ENCODE measurements around the gene RHBDD2.
"Not testable (repeated sequence)": the region's sequence is repeated elsewhere in the genome, so short reads cannot be mapped to it uniquely, and the experiment has no call there.

RHBDD2 gene

DNA sequence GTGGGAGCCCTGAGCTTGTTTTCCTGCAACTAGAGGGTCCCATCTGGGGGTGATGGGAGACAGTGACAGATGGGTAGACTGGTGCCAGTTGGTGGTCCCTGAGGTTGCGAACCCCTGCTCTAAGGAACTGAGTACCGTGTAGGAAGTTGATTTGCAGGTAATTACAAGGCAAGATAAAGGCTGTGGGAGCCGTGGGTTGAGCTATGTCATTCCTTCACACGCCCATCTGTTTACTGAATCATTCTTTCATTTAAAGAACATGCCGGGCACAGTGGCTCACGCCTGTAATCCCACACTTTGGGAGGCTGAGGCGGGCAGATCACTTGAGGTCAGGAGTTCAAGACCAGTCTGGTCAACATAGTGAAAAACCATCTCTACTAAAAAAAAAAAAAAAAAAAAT lies 12.4 kb downstream of the RHBDD2 start:
- Mint-ChIP-seq H3K27ac (peak overlapping the region; percentile 14), H3K4me1 (peaks cover 12% of the 10 kb centered on the region), H3K36me3 (peaks cover 29% of the 10 kb centered on the region)
- not testable (repeated sequence) for DNase-seq (ENCODE audit: low spot score in 2 of 2); H3K9me3 Mint-ChIP-seq; H3K4me3 Mint-ChIP-seq; ATAC-seq

DNA sequence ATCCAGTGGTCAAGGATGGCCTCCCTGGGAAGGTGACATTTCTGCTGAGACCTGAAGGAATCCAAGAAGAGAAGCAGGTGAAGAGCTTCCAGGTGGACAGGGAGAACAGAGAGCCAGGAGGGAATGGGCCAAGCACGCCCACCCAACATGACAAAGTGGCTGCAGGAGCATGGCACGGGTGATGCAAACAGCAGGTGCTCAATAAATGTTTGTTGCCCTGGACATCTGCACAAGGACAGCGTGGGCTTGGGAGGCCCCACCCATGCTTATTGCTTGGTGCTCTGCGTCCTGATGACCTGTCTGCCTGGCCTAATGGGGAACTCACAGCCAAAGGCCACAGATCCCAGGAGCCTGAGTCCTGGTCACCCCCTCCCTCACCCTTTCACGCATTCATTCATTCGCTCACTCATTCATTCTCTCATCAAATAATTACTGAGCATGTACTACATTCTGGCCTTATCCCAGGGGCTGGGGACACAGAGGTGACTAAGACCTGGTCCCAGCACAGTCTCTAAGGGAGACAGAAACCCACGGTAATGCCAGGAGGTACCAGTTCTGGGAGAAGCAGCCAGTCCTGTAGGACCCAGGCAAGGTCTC lies 13.1 kb downstream of the RHBDD2 start:
- DNase-seq (ENCODE audit: low spot score in 2 of 2) (no peak), ATAC-seq (no peak)
- no peaks in the 10 kb centered on the region for H3K9me3 Mint-ChIP-seq
- H3K4me1 Mint-ChIP-seq: peaks cover 12% of the 10 kb centered on the region
- no peak overlapping the region for H3K4me3 Mint-ChIP-seq
- H3K27ac Mint-ChIP-seq: peak overlapping the region; percentile 19
- H3K36me3 Mint-ChIP-seq: peaks cover 23% of the 10 kb centered on the region

DNA sequence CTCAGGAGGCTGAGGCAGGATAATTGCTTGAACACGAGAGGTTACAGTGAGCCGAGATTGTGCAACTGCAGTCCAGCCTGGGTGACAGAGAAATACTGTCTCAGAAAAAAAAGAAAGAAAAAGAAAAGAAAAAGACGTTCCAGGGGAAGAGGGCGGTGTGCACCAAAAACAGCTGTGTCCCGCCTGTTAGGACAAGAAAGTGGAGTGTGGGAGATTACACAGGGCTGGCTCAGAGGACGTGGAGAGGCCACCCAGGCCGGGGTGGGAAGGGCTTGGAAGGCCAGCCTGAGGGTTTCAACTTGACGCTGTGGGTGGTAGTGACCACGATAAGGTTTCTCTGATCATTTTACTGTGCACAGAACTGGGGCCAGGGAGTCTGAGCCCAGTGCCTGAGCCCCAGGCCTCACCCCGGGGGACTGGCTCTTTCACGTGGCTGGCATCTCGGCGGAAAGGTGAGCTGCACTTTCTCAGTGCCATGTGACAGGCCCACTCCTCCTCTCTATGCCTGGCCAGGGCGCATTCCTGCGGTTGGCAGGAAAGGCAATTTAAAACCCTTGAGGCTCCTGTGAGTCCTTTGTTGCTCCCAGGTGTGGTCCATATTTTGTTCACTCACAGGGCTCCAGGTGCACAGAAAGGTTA lies 13.9 kb downstream of the RHBDD2 start:
- Mint-ChIP-seq H3K4me3 (no peak overlapping the region), H3K36me3 (peaks cover 14% of the 10 kb centered on the region), H3K4me1 (peaks cover 12% of the 10 kb centered on the region), H3K27ac (peak overlapping the region; percentile 19), H3K9me3 (no peaks in the 10 kb centered on the region)
- ATAC-seq (no peak), DNase-seq (ENCODE audit: low spot score in 2 of 2) (no peak)

DNA sequence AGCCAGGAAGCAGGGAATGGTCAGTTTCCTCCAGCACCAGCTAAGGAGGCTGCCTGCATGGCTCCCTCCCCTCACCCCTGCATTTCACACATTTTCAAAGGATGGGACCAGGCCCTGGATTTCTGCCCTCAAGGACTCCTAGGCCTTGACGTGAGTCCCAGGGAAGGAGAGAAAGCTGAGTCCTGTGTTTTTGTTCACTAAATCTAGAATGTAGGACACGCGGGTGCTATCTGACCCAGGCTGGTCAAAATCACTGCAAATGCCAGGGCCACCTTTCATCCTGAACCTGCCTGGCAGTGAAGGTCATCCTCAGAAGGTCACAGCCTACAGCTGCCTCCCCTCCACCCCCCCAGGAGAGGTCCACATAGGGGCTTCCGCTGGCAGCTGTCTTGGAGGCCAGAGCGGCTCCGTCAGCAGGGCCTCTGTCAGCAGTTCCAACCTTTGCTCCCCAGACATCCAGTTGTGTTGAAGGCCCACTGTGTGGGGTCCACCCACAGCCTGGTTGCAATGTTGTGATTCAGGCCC lies 18.0 kb downstream of the RHBDD2 start:
- ATAC-seq (no peak), DNase-seq (ENCODE audit: low spot score in 2 of 2) (no peak)
- Mint-ChIP-seq H3K9me3 (no peaks in the 10 kb centered on the region), H3K4me1 (peaks cover 7% of the 10 kb centered on the region), H3K36me3 (no peaks in the 10 kb centered on the region), H3K4me3 (no peak overlapping the region), H3K27ac (no peak overlapping the region)

DNA sequence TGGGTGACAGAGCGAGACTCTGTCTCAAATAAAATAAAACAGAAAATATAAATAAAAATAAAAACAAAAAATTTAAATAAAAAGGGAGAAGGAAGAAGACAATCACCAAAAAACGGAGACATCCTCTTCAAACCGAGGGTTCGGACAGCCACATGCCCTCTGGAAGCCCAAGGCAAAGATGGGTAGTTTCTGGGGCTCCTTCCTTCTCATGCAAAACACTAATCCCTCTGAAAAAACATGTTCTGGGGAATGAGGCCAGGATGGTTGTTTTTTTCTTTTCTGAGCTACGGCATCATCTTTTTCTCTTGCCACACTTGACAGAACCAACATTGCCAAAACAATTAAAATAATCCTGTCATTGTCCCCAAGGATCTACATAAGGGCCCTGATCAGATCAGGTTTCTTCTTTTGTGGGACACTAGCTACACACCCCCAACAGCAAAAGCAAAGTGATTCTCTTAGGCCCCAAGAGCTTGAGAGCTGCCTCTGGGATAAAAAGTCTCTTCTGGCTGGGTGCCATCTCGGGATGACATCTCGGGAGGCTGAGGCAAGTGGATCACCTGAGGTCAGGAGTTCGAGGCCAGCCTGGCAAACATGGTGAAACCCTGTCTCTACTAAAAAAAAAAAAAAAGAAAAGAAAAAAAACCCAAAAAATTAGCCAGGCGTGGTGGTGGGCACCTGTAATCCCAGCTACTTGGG lies 21.9 kb downstream of the RHBDD2 start:
- DNase-seq (ENCODE audit: low spot score in 2 of 2) (no peak), ATAC-seq (no peak)
- Mint-ChIP-seq H3K27ac (no peak overlapping the region), H3K4me1 (no peaks in the 10 kb centered on the region), H3K4me3 (no peak overlapping the region), H3K36me3 (no peaks in the 10 kb centered on the region), H3K9me3 (no peaks in the 10 kb centered on the region)

DNA sequence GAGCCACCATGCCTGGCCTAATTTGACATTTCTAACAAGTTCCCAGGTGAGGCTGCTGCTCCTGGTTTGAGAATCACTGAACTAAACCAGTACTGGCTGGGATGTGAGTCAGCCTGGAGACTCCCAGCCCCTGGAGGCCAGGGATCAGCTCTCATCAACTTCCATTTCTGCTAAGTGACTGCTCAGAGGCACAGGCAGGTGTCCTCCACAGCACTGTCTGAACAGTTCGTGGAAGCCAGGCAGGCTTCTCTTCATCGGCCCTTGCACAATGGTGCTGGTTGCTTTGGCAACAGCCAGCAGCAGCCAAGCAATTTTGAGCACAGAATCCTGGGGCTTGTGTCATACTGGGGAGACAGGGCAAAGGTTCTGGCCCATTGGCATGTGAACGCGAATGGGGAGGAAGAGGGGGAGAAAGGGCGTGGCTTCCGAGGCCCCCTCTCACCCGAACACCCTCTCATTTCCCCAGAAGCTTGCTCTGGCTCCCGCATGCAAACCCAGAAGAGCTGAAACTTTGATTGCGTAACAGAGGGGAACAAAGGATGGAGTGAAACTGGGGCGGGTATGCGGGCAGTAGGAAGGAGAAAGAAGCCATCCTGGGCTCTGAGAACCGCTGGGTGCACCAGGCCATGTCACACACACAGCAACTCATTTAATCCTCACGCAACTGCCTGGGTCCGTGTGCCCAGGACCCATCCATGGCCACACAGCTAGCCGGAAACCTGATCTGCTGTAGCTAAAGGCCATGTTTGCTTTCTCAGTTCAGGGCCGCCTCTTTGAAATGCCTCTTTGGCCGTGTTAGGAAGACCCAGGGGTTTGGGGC lies 27.2 kb downstream of the RHBDD2 start:
- Mint-ChIP-seq H3K27ac (no peak overlapping the region), H3K4me3 (no peak overlapping the region), H3K4me1 (no peaks in the 10 kb centered on the region), H3K9me3 (no peaks in the 10 kb centered on the region), H3K36me3 (no peaks in the 10 kb centered on the region)
- no peak for DNase-seq (ENCODE audit: low spot score in 2 of 2)
- ATAC-seq: no peak

DNA sequence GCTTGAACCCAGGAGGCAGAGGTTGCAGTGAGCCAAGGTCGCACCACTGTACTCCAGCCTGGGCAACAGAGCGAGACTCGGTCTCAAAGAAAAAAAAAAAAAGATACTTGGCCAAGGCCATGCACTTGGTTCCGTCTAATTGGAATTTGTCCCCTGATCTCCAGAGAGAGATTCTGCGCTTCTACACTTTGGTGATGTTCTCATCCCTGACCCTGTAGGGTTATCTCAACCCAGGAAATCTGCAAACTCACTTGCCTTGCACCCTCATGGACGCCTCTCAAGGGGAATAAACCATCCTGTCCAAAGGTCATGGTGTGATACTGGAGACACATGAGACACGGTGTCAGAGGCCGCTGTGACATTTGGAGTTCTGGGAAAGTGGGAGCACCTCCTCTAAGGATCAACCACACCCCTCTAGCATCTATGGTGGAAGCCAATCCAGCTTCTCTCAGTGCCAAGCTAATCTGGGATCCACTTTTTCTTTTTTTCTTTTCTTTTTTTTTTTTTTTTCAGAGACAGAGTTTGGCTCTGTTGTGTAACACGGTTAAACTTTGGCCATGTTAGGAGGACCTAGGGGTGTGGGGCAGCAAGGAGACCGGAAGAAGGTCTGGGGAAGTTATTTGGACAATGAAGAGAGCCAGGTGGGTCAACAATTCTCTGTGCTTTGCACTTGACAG lies 28.3 kb downstream of the RHBDD2 start:
- DNase-seq (ENCODE audit: low spot score in 2 of 2) (no peak), ATAC-seq (no peak)
- no peaks in the 10 kb centered on the region for H3K9me3 Mint-ChIP-seq
- no peaks in the 10 kb centered on the region for H3K36me3 Mint-ChIP-seq
- H3K27ac Mint-ChIP-seq: no peak overlapping the region
- no peak overlapping the region for H3K4me3 Mint-ChIP-seq
- no peaks in the 10 kb centered on the region for H3K4me1 Mint-ChIP-seq

DNA sequence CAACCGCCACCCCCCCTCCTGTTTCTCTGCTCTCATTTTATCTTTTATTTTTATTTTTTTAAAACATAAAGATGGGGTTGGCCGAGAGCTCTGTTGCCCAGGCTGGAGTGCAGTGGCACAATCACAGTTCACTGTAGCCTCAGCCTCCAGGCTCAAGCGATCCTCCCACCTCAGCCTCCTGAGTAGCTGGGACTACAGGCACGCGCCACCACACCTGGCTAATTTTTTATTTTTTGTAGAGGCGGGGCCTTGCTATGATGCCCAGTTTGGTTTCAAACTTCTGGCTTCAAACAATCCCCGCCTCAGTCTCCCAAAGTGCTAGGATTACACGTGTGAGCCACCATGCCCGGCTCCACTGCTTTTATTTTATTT lies 28.8 kb downstream of the RHBDD2 start:
- H3K4me1 Mint-ChIP-seq, H3K4me3 Mint-ChIP-seq: not testable (repeated sequence)

DNA sequence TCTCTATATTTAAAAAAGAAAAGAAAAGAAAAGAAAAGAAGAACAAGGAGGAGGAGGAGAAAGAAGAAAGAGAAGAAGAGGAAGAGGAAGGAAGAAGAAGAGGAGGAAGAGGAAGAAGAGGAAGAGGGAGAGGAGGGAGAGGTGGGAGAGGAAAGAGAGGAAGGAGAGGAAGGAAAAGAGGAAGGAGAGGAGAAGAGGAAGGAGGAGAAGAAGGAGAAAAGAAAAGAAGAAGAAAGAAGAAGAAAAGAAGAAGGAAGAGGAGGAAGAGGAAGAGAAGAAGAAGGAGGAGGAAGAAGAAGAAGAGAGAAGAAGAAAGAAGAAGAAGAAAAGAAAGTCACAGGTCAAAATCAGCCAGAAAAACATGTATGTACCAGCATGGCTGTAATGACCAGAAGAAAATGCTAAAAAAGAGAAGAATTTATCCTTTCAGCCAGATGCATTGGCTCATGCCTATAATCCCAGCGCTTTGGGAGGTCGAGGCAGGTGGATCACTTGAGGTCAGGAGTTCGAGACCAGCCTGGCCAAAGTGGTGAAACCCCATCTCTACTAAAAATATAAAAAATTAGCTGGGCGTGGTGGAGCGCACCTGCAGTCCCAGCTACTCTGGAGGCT lies 30.8 kb downstream of the RHBDD2 start:
- Mint-ChIP-seq H3K4me1 (no peaks in the 10 kb centered on the region), H3K9me3 (no peaks in the 10 kb centered on the region), H3K36me3 (peaks cover 6% of the 10 kb centered on the region), H3K4me3 (no peak overlapping the region), H3K27ac (peak overlapping the region; percentile 30)
- DNase-seq (ENCODE audit: low spot score in 2 of 2): no peak
- ATAC-seq: no peak

More for the DNA sequence above, 28.8 kb downstream of the RHBDD2 start:
- ATAC-seq; DNase-seq (ENCODE audit: low spot score in 2 of 2); H3K36me3 Mint-ChIP-seq; H3K27ac Mint-ChIP-seq; H3K9me3 Mint-ChIP-seq: not testable (repeated sequence)

DNA sequence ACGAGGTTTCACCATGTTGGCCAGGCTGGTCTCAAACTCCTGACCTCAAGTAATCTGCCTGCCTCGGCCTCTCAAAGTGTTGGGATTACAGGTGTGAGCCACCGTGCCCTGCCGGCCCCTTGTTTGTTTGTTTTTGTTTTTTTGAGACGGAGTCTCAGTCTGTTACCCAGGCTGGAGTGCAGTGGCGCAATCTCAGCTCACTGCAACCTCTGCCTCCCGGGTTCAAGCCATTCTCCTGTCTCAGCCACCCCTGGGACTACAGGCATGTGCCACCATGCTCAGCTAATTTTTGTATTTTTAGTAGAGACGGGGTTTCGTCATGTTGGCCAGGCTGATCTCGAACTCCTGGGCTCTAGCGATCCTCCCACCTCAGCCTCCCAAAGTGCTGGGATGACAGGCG lies 32.4 kb downstream of the RHBDD2 start:
- H3K36me3 Mint-ChIP-seq: peaks cover 13% of the 10 kb centered on the region

DNA sequence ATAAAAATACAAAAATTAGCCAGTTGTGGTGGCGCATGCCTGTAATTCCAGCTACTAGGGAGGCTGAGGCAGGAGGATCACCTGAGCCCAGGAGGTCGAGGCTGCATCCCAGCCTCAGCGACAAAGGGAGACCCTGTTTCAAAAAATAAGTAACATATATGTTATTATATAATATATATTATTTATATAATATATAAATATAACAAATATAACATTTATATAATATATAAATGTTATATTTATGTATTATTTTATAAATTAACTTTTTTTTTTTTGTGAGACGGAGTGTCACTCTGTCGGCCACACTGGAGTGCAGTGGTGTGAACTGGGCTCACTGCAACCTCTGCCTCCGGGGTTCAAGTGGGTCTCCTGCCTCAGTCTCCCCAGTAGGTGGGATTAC lies 34.6 kb downstream of the RHBDD2 start:
- no peak for ATAC-seq
- no peak for DNase-seq (ENCODE audit: low spot score in 2 of 2)
- H3K9me3 Mint-ChIP-seq: no peaks in the 10 kb centered on the region
- peak overlapping the region; percentile 81 for H3K4me3 Mint-ChIP-seq
- peaks cover 13% of the 10 kb centered on the region for H3K36me3 Mint-ChIP-seq
- H3K27ac Mint-ChIP-seq: peak overlapping the region; percentile 81
- H3K4me1 Mint-ChIP-seq: peaks cover 1% of the 10 kb centered on the region

More for the DNA sequence above, 32.4 kb downstream of the RHBDD2 start:
- H3K4me3 Mint-ChIP-seq; ATAC-seq; H3K4me1 Mint-ChIP-seq; H3K9me3 Mint-ChIP-seq; DNase-seq (ENCODE audit: low spot score in 2 of 2); H3K27ac Mint-ChIP-seq: not testable (repeated sequence)

DNA sequence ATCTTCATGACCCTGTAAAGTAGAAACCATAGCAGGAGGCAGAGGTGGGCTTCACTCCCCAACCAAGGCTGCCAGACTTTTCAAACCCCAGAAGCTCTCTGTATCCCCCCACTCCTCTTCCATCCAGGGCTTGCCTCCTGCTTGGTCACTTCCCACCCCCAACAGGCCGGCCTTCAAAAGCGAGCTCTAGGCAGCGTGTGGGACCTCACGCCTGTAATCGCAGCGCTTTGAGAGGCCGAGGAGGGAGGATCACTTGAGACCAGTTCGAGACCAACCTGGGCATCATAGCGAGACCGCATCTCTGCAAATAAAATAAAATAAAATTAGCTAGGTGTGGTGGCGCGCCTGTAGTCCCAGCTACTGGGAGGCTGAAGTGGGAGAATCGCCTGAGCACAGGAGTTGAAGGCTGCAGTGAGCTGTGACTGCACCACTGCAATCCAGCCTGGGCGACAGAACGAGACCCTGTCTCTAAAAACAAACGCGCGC lies 35.4 kb downstream of the RHBDD2 start:
- H3K27ac Mint-ChIP-seq: peak overlapping the region; percentile 81
- H3K9me3 Mint-ChIP-seq: no peaks in the 10 kb centered on the region
- ATAC-seq: no peak
- no peak for DNase-seq (ENCODE audit: low spot score in 2 of 2)
- peaks cover 13% of the 10 kb centered on the region for H3K36me3 Mint-ChIP-seq
- H3K4me3 Mint-ChIP-seq: peak overlapping the region; percentile 81
- peaks cover 9% of the 10 kb centered on the region for H3K4me1 Mint-ChIP-seq

DNA sequence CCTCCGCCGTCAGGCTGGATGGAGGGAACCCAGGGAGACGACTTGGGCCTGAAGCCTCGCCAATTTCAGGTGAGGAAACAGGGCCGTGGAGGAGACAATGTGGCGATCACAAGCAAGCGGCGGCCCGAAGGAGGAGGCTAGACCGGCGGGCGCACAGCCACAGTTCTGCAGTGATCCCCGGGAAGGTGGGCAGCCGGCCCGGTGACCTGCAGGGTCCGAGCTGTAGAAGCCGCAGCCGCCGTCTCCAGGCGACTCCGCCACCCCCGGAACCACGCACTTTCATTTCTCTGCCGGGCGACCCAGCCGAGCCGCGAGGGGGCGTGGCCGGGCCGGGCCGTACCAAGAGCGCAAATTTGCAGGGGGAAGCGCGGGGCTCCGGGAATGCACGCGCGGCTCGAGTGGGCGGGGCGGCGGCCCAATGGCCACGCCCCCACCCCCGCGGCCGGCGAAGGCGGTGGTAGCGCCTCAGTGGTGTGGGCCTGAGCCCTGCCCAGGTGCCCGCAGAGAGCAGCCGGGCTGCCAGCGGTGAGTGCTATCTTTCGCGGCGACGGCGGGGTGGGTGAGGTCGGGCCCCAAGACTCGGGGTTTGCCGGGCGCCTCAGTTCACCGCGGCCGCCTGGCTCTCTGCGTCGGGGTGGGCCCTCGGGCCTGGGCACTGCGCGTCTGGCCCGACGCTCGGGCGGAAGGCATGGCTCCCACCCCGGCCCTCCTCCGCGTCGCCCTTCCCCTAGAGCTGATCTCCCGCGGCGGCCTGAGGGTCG lies 36.0 kb downstream of the RHBDD2 start, which contains the start of gene POR:
Gene POR, plus strand, starts transcription at position 501 of the 761 bp plus-strand sequence. CDS start 38,847 bp downstream, outside the sequence.
- peaks cover 14% of the 10 kb centered on the region for H3K4me1 Mint-ChIP-seq
- peak within 1 kb of the TSS; percentile 83 for H3K27ac Mint-ChIP-seq
- ATAC-seq (peak; percentile 94), DNase-seq (ENCODE audit: low spot score in 2 of 2) (peak; percentile 99 to 100)
- peaks cover 13% of the 10 kb centered on the region for H3K36me3 Mint-ChIP-seq
- peak within 1 kb of the TSS; percentile 81 for H3K4me3 Mint-ChIP-seq
- H3K9me3 Mint-ChIP-seq: no peaks in the 10 kb centered on the region

All from stimulated activated effector memory CD8-positive, alpha-beta T cell treated with anti-CD3 and anti-CD28 coated beads, Interleukin-12 subunit alpha, Interleukin-12 subunit beta, amount 100 ng/mL, for 72 hours (primary cell).